Neuron (in vitro differentiated cells): ENCODE data around the gene HMCN1.

Experiments
- H2AFZ ChIP-seq: one replicate; pipeline ENCODE4 v1.6.1; 2013; ENCODE audit warnings: low read depth, mild to moderate bottlenecking, inconsistent platforms, low read length, moderate library complexity
- H3K27me3 ChIP-seq: one replicate; pipeline ENCODE4 v1.6.1; 2013; ENCODE audit warnings: low read length; ENCODE audit not compliant: insufficient read depth
- H3K36me3 ChIP-seq: one replicate; pipeline ENCODE4 v1.6.1; 2013; ENCODE audit warnings: low read length; ENCODE audit not compliant: insufficient read depth
- H3K4me1 ChIP-seq: one replicate; pipeline ENCODE4 v1.6.1; 2013; ENCODE audit warnings: low read length; ENCODE audit not compliant: insufficient read depth
- H3K4me3 ChIP-seq: 2 replicates; pipeline ENCODE4 v1.5.1; 2013; ENCODE audit warnings: mild to moderate bottlenecking, low read length, moderate library complexity
- H3K9me3 ChIP-seq: one replicate; pipeline ENCODE4 v1.6.1; 2013; ENCODE audit warnings: low read length

Gene HMCN1

GRCh38 chr1:185821612-185822385 lies 87.6 kb downstream of the HMCN1 start:
- Histone ChIP-seq H3K4me1 (no peaks in the 10 kb centered on the region), H3K36me3 (no peaks in the 10 kb centered on the region), H3K27me3 (no peaks in the 10 kb centered on the region), H2AFZ (no peak overlapping the region), H3K4me3 (no peak overlapping the region), H3K9me3 (no peaks in the 10 kb centered on the region)

- no peaks in the 10 kb centered on the region for H3K36me3 ChIP-seq
- H3K9me3 ChIP-seq: no peaks in the 10 kb centered on the region
- no peaks in the 10 kb centered on the region for H3K27me3 ChIP-seq
- H2AFZ ChIP-seq: no peak overlapping the region
- H3K4me3 ChIP-seq: no peak overlapping the region
- no peaks in the 10 kb centered on the region for H3K4me1 ChIP-seq
Observed at GRCh38 chr1:185823467-185823866, 89.3 kb downstream of the HMCN1 start.

- Histone ChIP-seq H3K4me1 (no peaks in the 10 kb centered on the region), H3K9me3 (no peaks in the 10 kb centered on the region), H2AFZ (no peak overlapping the region), H3K36me3 (no peaks in the 10 kb centered on the region), H3K27me3 (no peaks in the 10 kb centered on the region), H3K4me3 (no peak overlapping the region)
Observed at GRCh38 chr1:185824106-185824505, 89.9 kb downstream of the HMCN1 start.

GRCh38 chr1:185825556-185825955 lies 91.4 kb downstream of the HMCN1 start:
- Histone ChIP-seq H2AFZ (no peak overlapping the region), H3K27me3 (no peaks in the 10 kb centered on the region), H3K4me3 (no peak overlapping the region), H3K4me1 (no peaks in the 10 kb centered on the region), H3K9me3 (no peaks in the 10 kb centered on the region), H3K36me3 (no peaks in the 10 kb centered on the region)

- no peaks in the 10 kb centered on the region for H3K27me3 ChIP-seq
- H3K36me3 ChIP-seq: no peaks in the 10 kb centered on the region
- no peaks in the 10 kb centered on the region for H3K4me1 ChIP-seq
- H3K4me3 ChIP-seq: no peak overlapping the region
- no peak overlapping the region for H2AFZ ChIP-seq
- no peaks in the 10 kb centered on the region for H3K9me3 ChIP-seq
Observed at GRCh38 chr1:185834371-185834905, 100.2 kb downstream of the HMCN1 start.

- Histone ChIP-seq H2AFZ (no peak overlapping the region), H3K9me3 (no peaks in the 10 kb centered on the region), H3K4me1 (no peaks in the 10 kb centered on the region), H3K4me3 (no peak overlapping the region), H3K36me3 (no peaks in the 10 kb centered on the region), H3K27me3 (no peaks in the 10 kb centered on the region)
Observed at GRCh38 chr1:185835191-185835590, 101.0 kb downstream of the HMCN1 start.

- Histone ChIP-seq H3K27me3 (no peaks in the 10 kb centered on the region), H3K9me3 (no peaks in the 10 kb centered on the region), H3K36me3 (no peaks in the 10 kb centered on the region), H3K4me3 (no peak overlapping the region), H2AFZ (no peak overlapping the region), H3K4me1 (no peaks in the 10 kb centered on the region)
Observed at GRCh38 chr1:185837711-185838110, 103.5 kb downstream of the HMCN1 start.

- no peaks in the 10 kb centered on the region for H3K9me3 ChIP-seq
- H2AFZ ChIP-seq: no peak overlapping the region
- H3K27me3 ChIP-seq: no peaks in the 10 kb centered on the region
- H3K4me3 ChIP-seq: no peak overlapping the region
- no peaks in the 10 kb centered on the region for H3K4me1 ChIP-seq
- H3K36me3 ChIP-seq: no peaks in the 10 kb centered on the region
Observed at GRCh38 chr1:185838111-185838510, 103.9 kb downstream of the HMCN1 start.

- Histone ChIP-seq H3K4me1 (no peaks in the 10 kb centered on the region), H3K9me3 (no peaks in the 10 kb centered on the region), H3K4me3 (no peak overlapping the region)
Observed at GRCh38 chr1:185840880-185841279, 106.7 kb downstream of the HMCN1 start.

GRCh38 chr1:185843297-185843869 lies 109.2 kb downstream of the HMCN1 start:
- Histone ChIP-seq H3K27me3 (no peaks in the 10 kb centered on the region), H3K4me1 (no peaks in the 10 kb centered on the region), H3K4me3 (no peak overlapping the region), H3K36me3 (no peaks in the 10 kb centered on the region), H3K9me3 (no peaks in the 10 kb centered on the region), H2AFZ (no peak overlapping the region)

More at GRCh38 chr1:185840880-185841279, 106.7 kb downstream of the HMCN1 start:
- H2AFZ ChIP-seq: no peak overlapping the region
- H3K36me3 ChIP-seq: no peaks in the 10 kb centered on the region
- H3K27me3 ChIP-seq: no peaks in the 10 kb centered on the region

- no peak overlapping the region for H3K4me3 ChIP-seq
- no peaks in the 10 kb centered on the region for H3K4me1 ChIP-seq
- no peaks in the 10 kb centered on the region for H3K36me3 ChIP-seq
- H3K9me3 ChIP-seq: no peaks in the 10 kb centered on the region
- H2AFZ ChIP-seq: no peak overlapping the region
- no peaks in the 10 kb centered on the region for H3K27me3 ChIP-seq
Observed at GRCh38 chr1:185843986-185844385, 109.8 kb downstream of the HMCN1 start.

GRCh38 chr1:185846672-185847444 lies 112.7 kb downstream of the HMCN1 start:
- no peak overlapping the region for H2AFZ ChIP-seq
- no peaks in the 10 kb centered on the region for H3K36me3 ChIP-seq
- H3K27me3 ChIP-seq: no peaks in the 10 kb centered on the region
- H3K4me1 ChIP-seq: no peaks in the 10 kb centered on the region
- H3K9me3 ChIP-seq: no peaks in the 10 kb centered on the region
- H3K4me3 ChIP-seq: no peak overlapping the region

GRCh38 chr1:185849014-185849413 lies 114.8 kb downstream of the HMCN1 start:
- Histone ChIP-seq H3K4me1 (no peaks in the 10 kb centered on the region), H2AFZ (no peak overlapping the region), H3K36me3 (no peaks in the 10 kb centered on the region), H3K9me3 (no peaks in the 10 kb centered on the region), H3K4me3 (no peak overlapping the region), H3K27me3 (no peaks in the 10 kb centered on the region)
